ENCODE data around the gene CDC25B.

DNA sequence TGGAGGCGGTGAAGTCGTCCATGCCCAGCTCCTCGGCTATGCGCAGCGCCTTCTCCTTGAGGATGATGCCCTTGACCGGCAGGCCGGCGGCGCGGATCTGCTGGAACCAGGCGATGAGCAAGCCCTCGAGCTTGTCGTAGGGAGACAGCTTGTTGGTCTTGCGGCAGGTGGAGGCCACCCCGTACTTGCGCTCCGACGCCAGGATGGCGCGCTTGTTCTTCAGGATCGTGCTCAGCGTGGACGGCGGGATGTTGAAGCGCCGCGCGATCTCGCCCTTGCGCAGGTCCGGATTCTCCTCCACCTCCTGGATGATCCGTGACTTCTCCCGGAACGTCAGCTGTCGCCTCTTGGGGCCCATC, 10.0 kb upstream of the CDC25B start:
- TF ChIP-seq, protein P1, sequence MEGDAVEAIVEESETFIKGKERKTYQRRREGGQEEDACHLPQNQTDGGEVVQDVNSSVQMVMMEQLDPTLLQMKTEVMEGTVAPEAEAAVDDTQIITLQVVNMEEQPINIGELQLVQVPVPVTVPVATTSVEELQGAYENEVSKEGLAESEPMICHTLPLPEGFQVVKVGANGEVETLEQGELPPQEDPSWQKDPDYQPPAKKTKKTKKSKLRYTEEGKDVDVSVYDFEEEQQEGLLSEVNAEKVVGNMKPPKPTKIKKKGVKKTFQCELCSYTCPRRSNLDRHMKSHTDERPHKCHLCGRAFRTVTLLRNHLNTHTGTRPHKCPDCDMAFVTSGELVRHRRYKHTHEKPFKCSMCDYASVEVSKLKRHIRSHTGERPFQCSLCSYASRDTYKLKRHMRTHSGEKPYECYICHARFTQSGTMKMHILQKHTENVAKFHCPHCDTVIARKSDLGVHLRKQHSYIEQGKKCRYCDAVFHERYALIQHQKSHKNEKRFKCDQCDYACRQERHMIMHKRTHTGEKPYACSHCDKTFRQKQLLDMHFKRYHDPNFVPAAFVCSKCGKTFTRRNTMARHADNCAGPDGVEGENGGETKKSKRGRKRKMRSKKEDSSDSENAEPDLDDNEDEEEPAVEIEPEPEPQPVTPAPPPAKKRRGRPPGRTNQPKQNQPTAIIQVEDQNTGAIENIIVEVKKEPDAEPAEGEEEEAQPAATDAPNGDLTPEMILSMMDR (conservative IDR thresholded peaks at IDR 0.05; ENCODE audit: low read length), result no peak
- TF ChIP-seq EZH2phosphoT487 (IDR thresholded peaks at IDR 0.05; ENCODE audit: borderline replicate concordance), result no peak
